GM12891 (cell line): ENCODE measurements around the gene HCN3.
A peak's percentile ranks its signal among the peaks of the same experiment; 100 is the strongest.

ENCODE experiments used
- DNase-seq: peaks from one replicate; pipeline ENCODE4 v3.0.0; 2011; ENCODE audit warnings: low spot score; ENCODE audit not compliant: insufficient read length
- FAIRE-seq: peaks from 2 replicates; lab custom pipeline; 2011; peaks lifted over from hg19 to GRCh38; lab: Jason Lieb, UNC
- PAX5 ChIP-seq: IDR thresholded peaks from 2 replicates; pipeline ENCODE4 v1.6.1; 2011; ENCODE audit warnings: low read length, moderate library complexity, mild to moderate bottlenecking; ENCODE audit not compliant: insufficient read depth, severe bottlenecking
- POLR2A ChIP-seq: IDR thresholded peaks from 2 replicates; pipeline ENCODE4 v1.6.1; 2011; ENCODE audit warnings: low read depth, low read length, control low read depth
- POLR2AphosphoS5 ChIP-seq: IDR thresholded peaks from 2 replicates; pipeline ENCODE4 v1.6.1; 2011; ENCODE audit warnings: low read depth, low read length, control low read depth
- POU2F2 ChIP-seq: IDR thresholded peaks from 2 replicates; pipeline ENCODE4 v1.6.1; 2011; ENCODE audit warnings: low read depth, mild to moderate bottlenecking, control low read depth, low read length, moderate library complexity
- SPI1 ChIP-seq: IDR thresholded peaks from 2 replicates; pipeline ENCODE4 v1.6.1; 2011; ENCODE audit warnings: low read depth, low read length, control low read depth
- TAF1 ChIP-seq: IDR thresholded peaks from 2 replicates; pipeline ENCODE4 v1.6.1; 2011; ENCODE audit warnings: low read depth, low read length, control low read depth

The HCN3 gene

DNA sequence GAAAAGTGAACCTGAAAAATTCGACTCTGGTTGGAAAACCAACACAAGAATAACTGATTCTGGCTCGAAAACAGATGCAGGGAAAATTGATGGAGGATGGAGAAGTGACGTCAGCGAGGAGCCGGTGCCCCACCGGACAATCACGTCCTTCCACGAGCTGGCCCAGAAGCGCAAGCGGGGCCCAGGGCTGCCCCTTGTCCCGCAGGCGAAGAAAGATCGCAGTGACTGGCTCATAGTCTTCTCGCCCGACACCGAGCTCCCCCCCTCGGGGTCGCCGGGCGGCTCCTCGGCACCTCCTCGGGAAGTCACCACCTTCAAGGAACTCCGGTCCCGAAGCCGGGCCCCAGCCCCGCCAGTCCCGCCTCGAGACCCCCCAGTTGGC lies 45.3 kb downstream of the HCN3 start:
- TF ChIP-seq POLR2A (no peak), TAF1 (no peak), POU2F2 (no peak), PAX5 (no peak), POLR2AphosphoS5 (no peak), SPI1 (no peak)
- DNase-seq (peak; percentile 39), FAIRE-seq (no peak)

DNA sequence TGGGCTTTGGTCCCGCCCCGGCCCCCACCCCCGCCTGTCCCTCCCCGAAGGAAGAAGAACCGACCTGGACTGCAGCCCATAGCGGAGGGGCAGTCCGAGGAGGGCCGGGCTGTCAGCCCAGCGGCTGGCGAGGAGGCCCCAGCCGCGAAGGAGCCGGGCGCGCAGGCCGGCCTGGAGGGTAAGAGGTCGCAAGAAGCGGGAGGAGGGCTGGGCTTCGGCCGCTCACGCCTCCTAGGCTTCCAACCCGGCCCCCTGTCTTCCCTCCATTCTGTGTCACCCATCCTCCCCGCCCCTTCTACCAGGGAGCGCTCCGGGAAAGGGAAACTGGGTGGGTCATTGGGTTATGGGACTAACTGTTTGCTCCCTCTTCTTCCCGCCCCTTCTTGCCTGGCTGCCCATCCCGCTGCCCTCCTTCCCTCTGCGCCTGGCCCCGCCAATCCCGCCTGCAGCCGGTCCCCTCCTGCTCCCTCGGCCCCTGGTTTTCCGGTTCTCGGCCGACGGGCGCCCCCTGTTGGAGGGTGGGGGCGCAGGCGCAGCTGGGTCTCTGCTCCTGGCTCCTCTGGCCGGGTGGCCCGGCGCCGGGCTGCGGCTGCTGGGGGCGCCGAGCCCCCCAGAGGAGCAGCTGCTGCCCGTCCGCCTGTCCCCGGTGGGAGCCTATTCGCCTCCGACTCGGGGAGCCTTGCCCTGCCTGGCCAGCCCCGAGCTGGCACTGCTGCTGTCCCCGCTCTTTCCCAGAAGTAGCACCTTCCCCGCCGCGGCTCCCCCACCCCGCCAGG lies 45.9 kb downstream of the HCN3 start:
- TF ChIP-seq TAF1 (no peak), POLR2A (no peak), POLR2AphosphoS5 (no peak), PAX5 (no peak), SPI1 (no peak), POU2F2 (no peak)
- peak; percentile 92 for DNase-seq
- no peak for FAIRE-seq

DNA sequence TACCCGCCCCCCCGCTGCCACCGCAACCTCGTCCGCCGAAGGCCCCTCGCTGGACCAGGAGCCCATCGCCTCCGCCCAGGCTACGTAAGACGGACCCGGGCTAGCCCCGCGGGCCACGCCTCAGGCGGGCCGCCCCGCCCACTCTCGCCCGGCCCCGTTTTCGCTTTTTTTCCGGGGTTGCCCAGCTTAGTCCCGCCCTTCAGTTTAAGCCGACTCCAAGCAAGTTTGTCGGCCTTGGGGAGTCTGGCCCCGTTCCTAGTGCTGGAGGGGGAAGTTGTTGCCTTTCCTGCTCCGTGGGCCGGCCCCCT lies 46.4 kb downstream of the HCN3 start:
- DNase-seq: peak; percentile 81
- TF ChIP-seq PAX5 (no peak), POLR2AphosphoS5 (no peak), SPI1 (no peak), TAF1 (no peak)
- no peak for FAIRE-seq

DNA sequence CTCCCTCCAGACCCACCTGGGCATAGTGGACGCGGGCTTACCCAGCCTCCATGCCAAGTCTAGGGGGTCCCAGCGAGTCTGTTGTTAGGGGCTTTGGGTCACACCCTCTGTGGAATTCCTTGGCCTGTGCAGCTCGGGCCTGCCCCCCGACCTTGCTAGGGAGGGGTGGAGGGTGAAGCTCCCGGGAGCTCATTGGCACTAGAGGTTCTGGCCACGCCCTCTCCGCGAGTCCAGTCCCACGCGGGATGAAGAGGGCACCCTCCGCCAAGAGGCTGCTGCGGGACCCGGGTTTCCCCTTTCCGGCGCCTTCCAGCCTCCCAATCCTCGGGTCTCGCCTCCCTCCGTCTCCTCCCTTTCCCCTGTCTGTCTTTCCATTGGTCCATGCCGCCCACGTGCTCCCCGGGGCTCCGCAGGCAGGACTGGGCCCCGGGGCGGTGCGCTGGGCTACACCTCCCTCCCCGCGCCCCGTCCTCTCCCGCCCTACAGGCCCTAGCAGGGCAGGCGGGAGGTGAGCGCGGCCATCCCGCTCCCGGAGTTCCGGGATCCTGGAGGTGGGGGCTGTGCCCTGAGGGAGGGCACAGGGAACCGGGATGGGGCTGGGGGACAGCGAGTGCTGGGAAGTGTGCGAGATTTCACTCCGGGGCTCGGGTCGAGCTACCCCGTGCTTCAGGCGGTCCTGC lies 46.9 kb downstream of the HCN3 start:
- TF ChIP-seq POLR2A (peak; percentile 12; the same call in 1 of the 2 replicates), PAX5 (no peak), POU2F2 (0 out of 2 replicates have a peak, but pooled peaks have one; percentile 5), POLR2AphosphoS5 (peak; percentile 36; the same call in 1 of the 2 replicates), TAF1 (no peak)
- FAIRE-seq: peak; percentile 94

DNA sequence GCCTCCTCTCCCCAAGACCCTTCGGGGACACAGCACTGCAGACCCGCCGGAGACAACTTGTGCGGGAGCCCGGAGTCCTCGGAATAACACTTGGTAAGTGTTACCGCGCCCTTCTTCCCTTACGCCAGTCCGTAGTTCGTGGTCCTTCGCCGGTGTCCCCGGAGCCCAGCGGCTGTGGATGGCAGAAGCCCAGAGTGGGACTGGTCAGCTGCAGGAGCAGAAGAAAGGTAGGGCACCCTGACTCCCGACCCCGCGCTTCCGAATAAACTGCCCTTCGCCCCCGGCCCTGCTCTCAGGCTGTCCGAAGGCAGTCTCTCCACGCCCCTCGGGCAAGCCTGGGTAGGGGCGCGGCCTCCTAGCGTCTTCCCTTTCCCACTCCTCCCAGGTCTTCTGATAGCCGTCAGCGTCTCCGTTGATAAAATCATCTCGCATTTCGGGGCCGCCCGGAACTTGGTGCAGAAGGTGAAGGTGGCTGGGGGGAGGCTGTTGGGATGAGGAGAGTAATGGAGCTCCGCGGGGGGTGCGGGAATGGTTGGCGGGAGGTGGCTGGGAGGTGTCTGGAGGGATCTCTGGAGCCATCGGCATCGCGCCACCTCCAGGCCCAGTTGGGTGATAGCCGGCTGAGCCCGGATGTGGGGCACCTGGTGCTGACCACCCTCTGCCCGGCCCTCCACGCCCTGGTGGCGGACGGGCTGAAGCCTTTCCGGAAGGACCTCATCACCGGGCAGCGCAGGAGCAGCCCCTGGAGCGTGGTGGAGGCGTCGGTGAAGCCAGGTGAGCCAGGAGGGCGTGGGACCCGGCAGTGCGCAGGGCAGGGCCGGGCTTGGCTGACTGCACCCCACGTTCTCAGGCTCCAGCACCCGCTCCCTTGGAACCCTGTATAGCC lies 47.7 kb downstream of the HCN3 start:
- no peak for TF ChIP-seq POLR2AphosphoS5
- no peak for TF ChIP-seq POU2F2
- TF ChIP-seq TAF1: no peak
- no peak for TF ChIP-seq SPI1
- no peak for TF ChIP-seq PAX5
- no peak for TF ChIP-seq POLR2A
- FAIRE-seq: peak; percentile 40
- peak; percentile 46 for DNase-seq

More for the DNA sequence above, 46.9 kb downstream of the HCN3 start:
- DNase-seq: peak; percentile 94

DNA sequence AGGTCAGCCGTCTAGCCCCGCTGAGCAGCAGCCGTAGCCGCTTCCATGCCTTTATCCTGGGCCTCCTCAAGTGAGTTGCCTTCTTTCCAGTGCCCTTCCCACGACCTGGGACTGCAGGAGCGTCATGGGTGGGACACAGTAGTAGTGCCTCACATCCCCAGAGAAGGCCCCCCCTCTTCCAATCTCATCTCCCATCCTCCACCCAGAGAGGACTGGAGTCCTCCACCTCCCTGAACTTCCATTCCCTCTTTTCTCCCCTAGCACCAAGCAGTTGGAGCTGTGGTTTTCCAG lies 48.3 kb downstream of the HCN3 start:
- FAIRE-seq (no peak), DNase-seq (no peak)
- TF ChIP-seq PAX5: no peak
- no peak for TF ChIP-seq POU2F2
- no peak for TF ChIP-seq POLR2A
- TF ChIP-seq SPI1: no peak
- no peak for TF ChIP-seq POLR2AphosphoS5
- TF ChIP-seq TAF1: no peak

DNA sequence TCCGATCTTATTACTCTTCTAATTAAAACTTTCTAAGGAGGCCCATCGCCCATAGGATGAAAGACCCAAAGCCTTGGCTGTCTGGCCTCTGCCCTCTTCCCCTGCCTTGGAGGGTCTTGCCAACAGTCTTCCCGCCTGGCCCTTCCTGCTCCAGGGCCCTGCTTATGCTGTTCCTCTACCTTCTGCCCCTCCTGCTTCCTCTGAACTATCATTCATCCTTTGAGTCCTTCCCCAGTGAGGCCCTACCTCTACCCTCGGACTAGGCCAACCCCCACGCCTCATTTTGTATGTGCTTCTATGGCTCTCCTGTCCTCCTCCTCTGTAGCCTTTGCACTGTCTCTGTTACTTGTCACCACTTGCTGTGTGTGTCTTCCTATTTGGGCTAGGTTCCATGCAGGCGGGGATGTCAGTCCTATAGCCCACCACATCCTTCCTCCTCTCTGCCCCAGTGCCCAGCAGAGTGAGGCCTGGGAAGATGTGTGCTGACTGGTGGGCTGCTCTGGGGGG lies 48.8 kb downstream of the HCN3 start:
- DNase-seq (no peak), FAIRE-seq (peak; percentile 35)
- no peak for TF ChIP-seq PAX5
- TF ChIP-seq TAF1: no peak
- TF ChIP-seq POLR2A: no peak
- no peak; the same call in 1 of the 2 replicates for TF ChIP-seq POLR2AphosphoS5
- TF ChIP-seq POU2F2: no peak
- no peak for TF ChIP-seq SPI1

DNA sequence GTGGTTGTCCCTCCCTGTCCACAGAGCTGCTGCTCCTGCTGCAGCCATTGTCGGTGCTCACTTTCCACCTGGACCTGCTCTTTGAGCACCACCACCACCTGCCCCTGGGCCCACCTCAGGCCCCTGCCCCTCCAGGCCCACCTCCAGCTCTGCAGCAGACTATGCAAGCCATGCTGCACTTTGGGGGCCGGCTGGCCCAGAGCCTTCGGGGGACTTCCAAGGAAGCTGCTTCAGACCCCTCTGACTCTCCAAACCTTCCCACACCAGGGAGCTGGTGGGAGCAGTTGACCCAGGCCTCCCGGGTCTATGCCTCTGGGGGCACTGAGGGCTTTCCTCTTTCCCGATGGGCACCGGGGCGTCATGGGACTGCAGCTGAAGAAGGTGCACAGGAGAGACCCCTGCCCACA lies 49.4 kb downstream of the HCN3 start:
- DNase-seq: no peak
- no peak for FAIRE-seq
- TF ChIP-seq POLR2A (no peak), TAF1 (no peak), PAX5 (no peak), POLR2AphosphoS5 (no peak), SPI1 (no peak), POU2F2 (no peak)
